NCI-H69 (cell line): ENCODE results near the gene SGTA.

Source experiments
- DNase-seq: peaks from one replicate; lab custom pipeline; 2025; lab: John Stamatoyannopoulos, UW

The SGTA gene

GRCh38 chr19:2770055-2771013 is 12.7 kb downstream of the SGTA start:
- DNase-seq = no peak

DNA sequence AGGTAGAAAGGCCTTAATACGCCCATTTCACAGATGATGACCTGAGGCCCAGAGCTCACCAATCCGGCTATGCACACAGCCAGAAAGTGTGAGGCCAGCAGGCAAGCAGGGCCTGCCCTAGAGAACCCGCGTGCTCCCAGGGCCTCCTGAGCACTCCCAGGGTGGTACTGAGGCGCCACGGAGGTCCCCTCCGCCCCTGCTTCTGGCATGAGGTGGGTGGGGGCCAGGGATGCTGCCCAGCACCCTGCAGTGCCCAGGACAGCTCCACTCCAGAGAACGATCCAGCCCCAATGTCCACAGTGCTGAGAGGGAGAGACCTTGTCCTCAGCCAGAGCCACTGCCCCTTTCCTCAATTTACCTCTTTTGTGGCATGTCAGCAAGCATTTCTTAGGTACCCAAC is 13.9 kb downstream of the SGTA start:
- DNase-seq = no peak

- no peak for DNase-seq
Measured at GRCh38 chr19:2768365-2769132, 14.5 kb downstream of the SGTA start.

- no peak for DNase-seq
Measured at GRCh38 chr19:2767688-2768087, 15.4 kb downstream of the SGTA start.

- no peak for DNase-seq
Measured at GRCh38 chr19:2766594-2767372, 16.3 kb downstream of the SGTA start.

- no peak for DNase-seq
Measured at GRCh38 chr19:2765376-2765775, 17.7 kb downstream of the SGTA start.

GRCh38 chr19:2764945-2765344 is 18.1 kb downstream of the SGTA start:
- no peak for DNase-seq

GRCh38 chr19:2763687-2764086 is 19.4 kb downstream of the SGTA start:
- DNase-seq = no peak

DNA sequence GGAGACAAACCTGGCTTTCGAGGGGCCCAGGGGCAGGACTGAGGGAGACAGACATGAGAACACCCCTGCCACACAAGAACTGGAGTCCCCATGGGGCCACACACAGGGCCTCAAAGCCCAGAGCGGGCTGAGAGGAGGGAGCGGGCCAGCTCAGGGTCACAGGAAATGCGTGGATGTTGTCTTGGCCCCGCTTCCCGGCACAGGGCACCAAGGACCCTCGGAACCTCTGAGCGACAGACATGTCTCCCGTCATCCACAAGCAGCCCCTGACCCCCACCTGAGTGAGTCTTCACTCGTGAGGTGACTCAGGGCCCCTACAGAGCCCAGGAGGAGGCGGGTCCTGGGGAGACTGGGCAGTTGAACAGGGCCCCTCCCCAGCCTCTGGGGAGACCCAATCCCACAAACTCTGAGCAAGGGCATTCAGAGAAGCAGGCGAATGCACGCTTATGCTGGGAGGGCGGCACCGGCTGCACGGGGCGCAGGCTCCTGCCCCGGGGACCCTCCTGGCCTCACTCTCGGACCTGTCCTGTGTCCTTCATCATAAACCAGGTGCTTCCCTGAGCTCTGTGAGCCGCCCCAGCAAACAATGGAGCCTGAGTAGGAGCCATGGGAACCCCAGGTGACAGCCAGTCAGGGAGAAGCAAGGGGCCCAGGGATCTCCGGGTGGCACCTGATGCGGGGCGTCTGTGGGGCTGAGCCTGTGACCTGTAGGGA is 20.1 kb downstream of the SGTA start:
- no peak for DNase-seq

GRCh38 chr19:2761876-2762782 is 20.9 kb downstream of the SGTA start:
- no peak for DNase-seq

GRCh38 chr19:2761309-2761677 is 21.8 kb downstream of the SGTA start:
- DNase-seq = no peak

DNA sequence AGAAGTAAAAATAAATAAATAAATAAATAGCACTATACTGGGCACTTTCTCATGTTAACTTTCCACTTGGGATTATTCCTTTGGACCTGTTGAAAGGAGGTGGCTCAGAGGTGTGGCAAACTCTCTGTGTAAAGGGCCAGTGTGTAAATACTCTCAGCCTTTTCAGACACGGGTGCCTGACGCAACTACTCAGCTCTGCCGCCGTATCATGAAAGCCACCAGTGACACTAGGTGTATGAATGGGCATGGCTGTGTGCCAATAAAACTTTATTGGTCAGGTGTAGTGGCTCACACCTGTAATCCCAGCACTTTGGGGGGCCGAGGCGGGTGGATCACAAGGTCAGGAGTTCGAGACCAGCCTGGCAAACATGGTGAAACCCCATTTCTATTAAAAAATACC is 23.1 kb downstream of the SGTA start:
- DNase-seq = no peak

DNA sequence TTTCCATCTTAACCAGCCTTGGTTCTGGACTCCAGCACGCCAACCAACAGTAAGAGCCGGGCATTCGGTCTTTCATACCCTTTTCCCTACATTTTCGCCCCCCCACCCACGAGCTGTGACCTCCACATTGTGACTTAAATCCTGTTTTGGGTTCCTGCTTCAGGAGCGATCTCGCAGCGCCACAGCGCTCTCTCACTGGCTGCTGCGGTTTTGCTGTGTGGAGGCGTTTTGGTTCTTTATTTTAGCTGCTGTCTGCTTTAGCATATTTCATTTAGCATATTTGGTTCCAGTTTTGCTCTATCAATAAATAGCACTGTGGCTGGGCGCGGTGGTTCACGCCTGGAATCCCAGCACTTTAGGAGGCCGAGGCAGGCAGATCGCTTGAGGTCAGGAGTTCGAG is 23.7 kb downstream of the SGTA start:
- no peak for DNase-seq

GRCh38 chr19:2758601-2759313 is 24.3 kb downstream of the SGTA start:
- DNase-seq = no peak

- DNase-seq = no peak
Measured at GRCh38 chr19:2756921-2757881, 25.9 kb downstream of the SGTA start.

GRCh38 chr19:2756477-2756876 is 26.6 kb downstream of the SGTA start:
- DNase-seq = no peak

GRCh38 chr19:2755811-2756210 is 27.3 kb downstream of the SGTA start:
- no peak for DNase-seq

DNA sequence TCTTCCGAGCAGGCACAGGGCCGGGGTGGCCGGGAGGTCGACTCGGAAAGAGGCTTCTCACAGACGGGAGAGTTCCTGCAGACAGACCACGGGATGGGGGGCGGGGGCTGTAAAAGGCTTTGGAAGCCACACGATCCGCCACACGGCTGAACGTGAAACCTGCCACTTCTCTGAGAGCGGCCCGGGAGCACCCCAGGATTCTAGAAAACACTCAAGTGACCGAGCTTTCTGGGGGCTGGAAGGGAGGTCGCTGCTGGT is 27.7 kb downstream of the SGTA start:
- no peak for DNase-seq
